ENCODE measurements around the gene APBB1IP.
"Not testable (repeated sequence)": the region's sequence is repeated elsewhere in the genome, so short reads cannot be mapped to it uniquely, and the experiment has no call there.

APBB1IP gene

DNA sequence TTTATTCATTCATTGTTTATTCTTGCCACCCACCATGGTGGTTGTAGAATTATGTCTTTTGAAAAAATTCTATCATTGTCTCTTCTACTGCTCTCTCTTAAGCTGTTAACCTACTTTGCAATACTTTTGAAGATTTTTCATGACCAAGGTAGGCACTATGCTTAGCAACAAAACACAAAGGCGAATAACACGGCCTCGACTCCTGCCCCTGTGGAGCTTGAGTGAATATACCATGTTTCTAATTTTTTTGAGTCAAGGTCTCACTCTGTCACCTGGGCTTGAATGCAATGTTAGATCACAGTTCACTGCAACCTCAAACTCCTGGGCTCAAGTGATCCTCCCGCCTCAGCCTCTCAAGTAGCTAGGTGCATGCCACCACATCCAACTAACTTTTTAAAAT, 39.4 kb downstream of the APBB1IP start:
- TF ChIP-seq ZNF274 (IDR thresholded peaks at IDR 0.05; ENCODE audit: low read depth, low read length), result no peak
- no peak overlapping the region for H3K4me3 ChIP-seq (ENCODE audit: low read length)

DNA sequence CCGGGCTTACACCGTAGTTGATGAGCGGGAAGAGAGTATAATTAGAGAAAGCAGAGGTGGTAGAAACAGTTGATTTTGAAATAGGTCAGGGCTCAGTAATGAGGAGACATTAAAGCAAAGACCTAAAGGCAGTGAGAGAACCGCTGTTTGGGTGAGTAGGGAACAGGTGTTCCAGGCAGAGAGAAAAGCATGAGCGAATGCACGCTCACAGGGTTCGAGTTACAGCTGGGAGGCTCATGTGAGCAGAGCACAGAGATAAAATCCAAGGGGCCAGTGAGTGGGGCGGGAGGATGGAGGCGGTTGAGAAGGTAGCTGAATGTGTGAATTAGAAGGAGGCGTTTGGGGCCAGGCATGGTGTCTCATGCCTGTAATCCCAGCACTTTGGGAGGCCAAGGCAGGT, 39.9 kb downstream of the APBB1IP start:
- TF ChIP-seq ZNF274 (IDR thresholded peaks at IDR 0.05; ENCODE audit: low read depth, low read length), result no peak
- H3K4me3 ChIP-seq (ENCODE audit: low read length), result no peak overlapping the region

DNA sequence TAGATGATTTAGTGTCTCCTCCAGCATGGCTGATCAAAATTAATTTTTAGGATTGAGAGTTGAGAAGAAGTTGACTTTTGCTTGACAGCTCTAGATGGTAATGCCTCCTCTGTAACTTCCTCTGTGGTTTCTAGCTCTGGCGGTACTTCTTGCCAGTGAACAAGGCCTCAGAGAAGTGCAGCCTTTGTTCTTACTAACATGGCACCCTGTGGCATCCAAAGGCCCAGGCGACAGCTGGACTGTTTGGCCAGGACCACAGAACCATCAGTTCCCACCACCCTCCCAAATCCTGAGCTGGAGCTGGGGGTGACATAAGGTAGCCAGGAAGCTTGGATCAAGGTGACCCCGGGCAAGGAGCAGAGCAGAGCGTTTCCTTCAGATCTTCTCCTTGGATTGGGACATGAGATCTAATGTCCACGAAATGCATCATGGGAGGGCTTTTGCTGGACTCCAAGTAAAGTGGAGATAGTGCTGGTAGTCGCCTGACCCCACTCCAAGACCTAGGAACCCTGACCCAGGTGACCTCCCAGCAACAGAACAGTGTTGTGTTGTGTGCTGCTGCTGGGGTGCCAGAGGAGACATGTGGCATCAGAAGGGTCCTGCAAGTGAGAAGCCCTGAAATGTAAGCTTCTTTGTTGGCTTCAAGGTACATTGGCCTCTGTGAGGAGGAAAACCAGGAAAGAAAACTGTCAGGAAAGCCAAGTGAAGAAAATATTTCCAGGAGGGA, 41.8 kb downstream of the APBB1IP start:
- H3K4me3 ChIP-seq (ENCODE audit: low read length), result no peak overlapping the region; the same call in 1 of the 2 replicates
- no peak for TF ChIP-seq ZNF274 (IDR thresholded peaks at IDR 0.05; ENCODE audit: low read depth, low read length)

DNA sequence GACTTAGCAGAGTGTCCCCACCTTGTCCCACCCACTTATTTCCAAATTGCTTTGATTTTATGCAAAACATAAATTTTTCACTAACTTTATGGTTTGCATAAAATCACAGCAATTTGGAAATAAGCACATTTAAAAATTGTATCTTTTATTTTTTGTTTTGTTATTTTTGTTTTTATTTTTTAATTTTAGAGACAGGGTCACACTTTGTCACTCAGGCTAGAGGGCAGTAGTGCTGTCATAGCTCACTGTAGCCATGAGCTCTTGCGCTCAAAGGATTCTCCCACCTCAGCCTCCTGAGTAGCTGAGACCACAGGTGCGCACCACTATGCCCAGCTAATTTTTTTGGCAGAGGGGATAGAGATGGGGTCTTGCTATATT, 43.2 kb downstream of the APBB1IP start:
- H3K4me3 ChIP-seq (ENCODE audit: low read length), result no peak overlapping the region; the same call in 1 of the 2 replicates
- TF ChIP-seq ZNF274 (IDR thresholded peaks at IDR 0.05; ENCODE audit: low read depth, low read length), result no peak

DNA sequence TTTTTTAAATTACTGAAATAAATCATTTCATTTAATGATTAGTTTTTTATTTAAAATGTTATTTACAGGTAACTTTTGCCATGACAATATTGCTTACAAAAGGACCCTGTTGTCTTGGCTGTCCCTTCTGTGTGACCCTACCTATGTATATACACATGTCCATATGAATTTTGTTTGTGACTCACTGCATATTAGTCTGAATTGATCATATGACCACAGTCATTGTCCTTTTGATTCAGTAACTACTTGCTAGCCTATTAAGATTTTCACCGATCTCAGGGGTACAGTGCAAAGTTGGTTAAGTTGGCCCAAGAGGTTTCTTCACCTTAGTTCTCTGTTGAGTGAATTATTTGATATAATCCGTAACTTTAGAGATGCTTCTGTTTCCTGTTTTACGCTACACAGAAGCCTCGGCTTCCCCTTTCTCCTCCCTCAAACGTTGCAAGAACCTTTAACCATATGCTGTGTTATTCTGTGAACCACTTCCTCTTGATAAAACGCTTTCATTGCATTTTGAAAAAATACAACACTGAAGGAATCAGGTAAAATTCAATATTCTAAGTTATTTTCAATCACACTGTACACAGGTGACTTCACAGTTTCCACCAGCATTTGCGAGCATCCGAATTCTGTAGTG, 43.9 kb downstream of the APBB1IP start:
- H3K4me3 ChIP-seq (ENCODE audit: low read length), result no peak overlapping the region
- no peak for TF ChIP-seq ZNF274 (IDR thresholded peaks at IDR 0.05; ENCODE audit: low read depth, low read length)

DNA sequence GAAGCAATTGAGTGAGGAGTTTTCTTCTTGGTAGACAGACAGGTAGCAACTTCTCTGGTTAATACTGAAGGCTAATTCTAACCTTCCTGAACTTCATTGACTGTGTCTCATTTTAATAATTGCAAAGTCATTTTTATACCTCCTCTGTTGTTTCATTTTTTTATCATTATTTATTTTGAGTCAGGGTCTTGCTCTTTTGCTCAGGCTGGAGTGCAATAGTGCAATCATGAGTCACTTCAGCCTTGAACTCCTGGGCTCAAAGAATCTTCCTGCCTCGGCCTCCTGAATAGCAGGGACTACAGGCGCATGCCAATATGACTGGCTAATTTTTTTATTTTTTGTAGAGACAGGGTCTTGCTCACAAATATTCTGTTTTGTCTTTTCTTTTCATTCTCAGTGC, 45.4 kb downstream of the APBB1IP start:
- H3K4me3 ChIP-seq (ENCODE audit: low read length), result no peak overlapping the region
- no peak for TF ChIP-seq ZNF274 (IDR thresholded peaks at IDR 0.05; ENCODE audit: low read depth, low read length)

DNA sequence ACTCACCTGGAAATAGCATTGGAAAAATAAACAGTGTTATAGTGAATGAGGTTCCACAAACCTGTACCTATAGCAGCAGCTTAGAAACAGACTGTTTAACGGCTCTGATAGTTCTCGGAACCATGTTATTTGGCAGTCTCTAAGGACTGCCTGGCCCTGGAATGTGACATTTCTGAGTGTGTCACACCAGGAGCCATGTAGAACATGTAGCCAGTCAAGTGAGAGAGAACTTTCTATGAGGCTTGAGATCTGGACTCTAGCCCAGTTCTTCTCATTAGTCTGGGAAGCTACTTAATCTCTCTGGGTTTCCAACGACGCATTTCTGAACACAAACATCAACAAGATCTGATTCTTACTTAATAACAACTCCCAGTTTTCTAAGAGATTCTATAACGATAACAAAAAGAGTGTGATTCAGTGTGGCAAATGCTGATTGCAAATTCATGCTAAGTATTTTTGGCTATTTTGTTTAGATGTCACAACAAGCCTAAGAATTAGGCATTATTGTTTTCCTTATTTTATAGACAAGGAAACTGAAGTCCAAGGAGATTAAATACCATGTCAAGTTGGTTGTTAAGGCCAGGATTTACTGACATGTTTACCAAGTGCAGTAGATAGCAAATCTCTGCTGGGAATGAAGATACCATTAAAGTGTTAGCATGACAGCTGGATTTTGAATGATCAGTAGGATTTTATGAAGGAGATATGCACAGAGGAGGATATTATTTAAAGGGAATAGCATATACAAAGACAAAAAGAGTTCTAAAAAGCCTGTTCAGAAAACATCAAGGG, 47.2 kb downstream of the APBB1IP start:
- no peak overlapping the region for H3K4me3 ChIP-seq (ENCODE audit: low read length)
- TF ChIP-seq ZNF274 (IDR thresholded peaks at IDR 0.05; ENCODE audit: low read depth, low read length), result no peak

DNA sequence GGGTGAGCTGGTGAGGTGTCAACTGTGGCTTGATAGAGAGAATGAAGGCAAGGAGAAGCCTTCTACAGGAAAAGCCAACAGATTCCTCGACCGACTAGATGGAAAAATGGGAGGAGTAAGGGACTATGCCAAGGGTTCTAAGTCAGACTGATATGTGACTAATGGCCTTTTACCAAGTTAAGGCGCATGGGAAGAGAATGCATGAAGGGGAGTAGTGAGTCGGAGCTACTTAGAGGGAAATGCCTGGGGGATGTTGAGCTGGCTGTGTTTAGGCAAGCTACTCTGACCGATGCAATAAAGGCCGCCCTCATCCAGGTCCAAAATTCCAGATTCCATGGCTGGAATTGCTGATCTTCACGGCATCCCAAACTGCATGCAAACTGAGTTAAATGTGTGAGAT, 48.2 kb downstream of the APBB1IP start:
- no peak for TF ChIP-seq ZNF274 (IDR thresholded peaks at IDR 0.05; ENCODE audit: low read depth, low read length)
- H3K4me3 ChIP-seq (ENCODE audit: low read length), result no peak overlapping the region

DNA sequence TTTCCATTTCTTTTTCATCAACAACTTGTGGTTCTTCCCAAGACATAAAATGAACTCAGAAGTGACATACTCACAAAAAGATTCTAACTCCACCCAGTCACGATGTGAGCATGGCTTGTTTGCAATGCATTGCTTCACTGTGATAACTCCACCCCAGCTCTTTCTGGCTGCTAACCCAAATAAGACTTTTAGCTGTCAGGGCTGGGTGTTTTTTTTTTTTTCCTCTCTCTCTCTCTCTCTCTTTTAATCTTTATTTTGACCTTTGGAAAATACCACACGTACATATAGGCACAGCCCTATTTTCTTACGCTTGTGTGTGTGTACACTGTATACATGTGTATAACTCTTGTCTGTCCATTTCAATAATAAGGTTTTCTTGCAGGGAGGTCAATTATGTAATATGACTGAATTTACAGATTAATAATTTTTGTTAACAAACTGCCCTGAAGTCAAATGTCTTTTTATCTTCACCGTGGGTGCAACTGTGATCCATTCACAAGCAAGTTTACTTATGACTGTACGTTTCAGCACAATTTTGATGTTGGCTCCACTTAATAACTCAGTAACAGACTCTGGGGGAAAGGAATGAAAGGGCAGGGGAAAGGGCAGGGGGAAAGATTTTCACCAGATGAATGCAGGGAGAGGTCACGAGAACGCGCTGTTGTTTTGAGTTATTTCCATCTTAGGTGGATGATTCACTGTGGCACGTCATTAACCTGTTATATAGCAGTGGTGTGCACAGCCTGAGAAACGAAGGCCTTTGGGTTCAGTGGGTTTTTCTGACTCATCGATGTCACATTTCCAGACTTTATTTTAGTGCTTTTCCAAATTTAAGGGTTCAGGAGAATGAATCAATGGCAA, 49.1 kb downstream of the APBB1IP start:
- H3K4me3 ChIP-seq (ENCODE audit: low read length), result no peak overlapping the region; the same call in 1 of the 2 replicates
- no peak for TF ChIP-seq ZNF274 (IDR thresholded peaks at IDR 0.05; ENCODE audit: low read depth, low read length)

DNA sequence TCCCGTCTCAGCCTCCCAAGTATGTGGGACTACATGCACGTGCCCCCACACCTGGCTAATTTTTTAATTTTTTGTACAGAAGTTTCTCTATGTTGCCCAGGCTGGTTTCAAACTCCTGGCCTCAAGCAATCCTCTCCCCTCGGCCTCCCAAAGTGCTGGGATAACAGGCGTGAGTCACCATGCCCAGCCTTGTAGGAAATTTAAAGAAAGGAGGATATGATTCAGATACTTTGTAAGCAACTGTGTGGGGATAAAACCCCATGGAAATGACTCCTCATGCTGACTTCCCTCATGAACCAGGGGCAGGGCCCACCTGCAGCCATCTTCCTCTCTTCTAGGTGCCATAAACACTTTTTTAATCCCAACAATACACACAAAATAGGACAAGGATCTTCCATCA, 50.2 kb downstream of the APBB1IP start:
- no peak for TF ChIP-seq ZNF274 (IDR thresholded peaks at IDR 0.05; ENCODE audit: low read depth, low read length)
- no peak overlapping the region for H3K4me3 ChIP-seq (ENCODE audit: low read length)

DNA sequence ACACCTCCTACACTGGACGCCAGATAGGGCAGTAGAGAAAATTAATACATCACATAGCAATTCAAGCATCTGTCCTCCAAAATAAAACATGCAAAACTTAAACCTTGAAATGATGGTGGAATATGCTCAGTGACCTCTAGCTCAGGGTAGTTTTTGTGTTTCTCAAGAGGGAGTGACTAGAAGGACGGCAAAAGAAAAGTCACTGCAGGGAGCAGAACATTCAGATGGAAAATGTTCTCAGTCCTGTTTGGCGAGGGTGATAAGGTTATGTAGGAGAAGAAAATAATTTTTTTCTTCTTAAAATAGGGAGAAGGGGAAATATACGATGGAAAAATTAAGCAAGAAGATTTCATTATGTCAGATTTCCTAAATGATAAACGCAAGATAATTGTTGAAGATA, 50.9 kb downstream of the APBB1IP start:
- no peak overlapping the region for H3K4me3 ChIP-seq (ENCODE audit: low read length)
- no peak for TF ChIP-seq ZNF274 (IDR thresholded peaks at IDR 0.05; ENCODE audit: low read depth, low read length)

DNA sequence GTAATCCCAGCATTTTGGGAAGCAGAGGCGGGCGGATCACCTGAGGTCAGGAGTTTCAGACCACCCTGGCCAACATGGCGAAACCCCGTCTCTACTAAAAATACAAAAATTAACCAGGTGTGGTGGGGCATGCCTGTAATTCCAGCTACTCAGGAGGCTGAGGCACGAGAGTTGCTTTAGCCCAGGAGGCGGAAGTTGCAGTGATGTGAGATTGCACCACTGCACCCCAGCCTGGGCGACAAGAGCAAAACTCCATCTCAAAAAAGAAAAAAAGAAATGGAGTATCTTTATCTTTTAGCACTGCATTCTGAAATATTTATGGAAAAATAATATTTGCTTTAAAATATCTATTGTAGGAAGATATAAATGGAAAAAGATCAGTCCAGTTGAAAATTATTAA, 52.2 kb downstream of the APBB1IP start:
- H3K4me3 ChIP-seq (ENCODE audit: low read length), result not testable (repeated sequence)

DNA sequence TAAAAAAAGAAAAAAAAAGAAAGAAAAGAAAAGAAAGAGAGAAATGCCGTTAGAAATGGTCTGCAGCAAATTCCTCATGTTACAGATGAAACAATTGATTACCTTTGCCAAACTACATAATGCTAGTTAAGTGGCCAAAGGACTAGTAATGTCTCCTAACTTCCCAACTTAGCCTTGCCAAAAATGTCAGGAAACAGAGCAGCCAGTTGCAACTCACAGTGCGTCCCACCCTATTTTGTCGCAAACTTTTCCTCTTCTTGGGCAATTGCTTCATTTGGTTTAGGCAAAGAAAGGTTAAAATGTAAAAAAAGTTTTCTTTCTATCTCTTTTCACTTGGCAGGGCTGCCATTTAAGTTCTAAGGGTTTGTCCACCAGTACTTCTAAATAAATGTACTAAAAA, 53.1 kb downstream of the APBB1IP start:
- H3K4me3 ChIP-seq (ENCODE audit: low read length), result no peak overlapping the region
- TF ChIP-seq ZNF274 (IDR thresholded peaks at IDR 0.05; ENCODE audit: low read depth, low read length), result no peak

DNA sequence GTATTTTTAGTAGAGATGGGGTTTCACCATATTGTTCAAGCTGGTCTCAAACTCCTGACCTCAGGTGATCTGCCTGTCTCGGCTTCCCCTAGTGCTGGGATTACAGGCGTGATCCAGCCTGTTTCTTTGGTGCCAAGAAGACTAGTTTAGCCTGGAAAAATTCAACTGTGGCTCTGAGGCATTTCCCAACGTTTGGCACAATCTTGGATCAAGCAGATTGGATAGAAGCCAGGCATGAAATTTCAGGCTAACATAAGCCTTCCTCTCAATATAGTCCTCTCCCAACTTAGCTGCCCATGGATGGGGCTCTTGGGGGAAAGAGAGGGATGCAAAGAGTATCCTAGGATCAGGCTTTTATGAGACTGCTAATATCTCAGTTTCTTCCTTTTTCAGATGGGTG, 53.8 kb downstream of the APBB1IP start:
- no peak overlapping the region for H3K4me3 ChIP-seq (ENCODE audit: low read length)
- no peak for TF ChIP-seq ZNF274 (IDR thresholded peaks at IDR 0.05; ENCODE audit: low read depth, low read length)

DNA sequence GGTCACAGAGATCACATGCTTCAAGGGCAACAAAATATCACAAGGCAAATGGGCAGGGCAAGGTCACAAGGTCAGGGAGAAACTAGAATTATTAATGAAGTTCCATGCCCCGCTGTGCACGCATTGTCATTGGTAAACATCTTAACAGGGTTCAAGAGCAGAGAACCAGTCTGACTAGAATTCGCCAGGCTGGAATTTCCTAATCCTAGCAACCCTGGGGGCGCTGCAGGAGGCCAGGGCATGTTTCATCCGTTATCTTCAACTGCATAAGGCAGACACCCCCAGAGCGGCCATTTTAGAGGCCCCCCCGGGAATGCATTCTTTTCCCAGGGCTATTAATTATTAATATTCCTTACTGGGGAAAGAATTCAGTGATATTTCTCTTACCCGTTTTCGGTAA, 54.6 kb downstream of the APBB1IP start:
- H3K4me3 ChIP-seq (ENCODE audit: low read length), result not testable (repeated sequence)
